Hepatocyte (in vitro differentiated cells): ENCODE results near the gene KRT74. TPM values are rescaled to one million over a fixed set of nuclear protein-coding genes. Genes with fewer than 3 reads are reported as not detected.

Source experiments
- DNase-seq: peaks from one replicate; pipeline ENCODE4 v3.0.0-alpha.2; 2016; ENCODE audit warnings: low spot score
- H2AFZ ChIP-seq: fragments of 200-600 bp; sonication (generic); 2 replicates; pipeline ENCODE4 v1.6.0; 2016; ENCODE audit warnings: antibody characterized with exemption, mild to moderate bottlenecking
- H3K27ac ChIP-seq: fragments of 200-600 bp; sonication (generic); 2 replicates; pipeline ENCODE4 v1.5.1; 2016; ENCODE audit warnings: mild to moderate bottlenecking
- H3K27me3 ChIP-seq: fragments of 200-600 bp; sonication (generic); 2 replicates; pipeline ENCODE4 v1.6.1; 2016
- H3K36me3 ChIP-seq: fragments of 200-600 bp; sonication (generic); replicated peaks from 2 replicates; pipeline ENCODE4 v1.5.1; 2016; ENCODE audit warnings: low read depth; ENCODE audit not compliant: insufficient read depth
- H3K4me1 ChIP-seq: fragments of 200-600 bp; sonication (generic); 2 replicates; pipeline ENCODE4 v1.5.1; 2016; ENCODE audit warnings: mild to moderate bottlenecking, moderate library complexity; ENCODE audit not compliant: insufficient read depth
- H3K4me2 ChIP-seq: fragments of 200-600 bp; sonication (generic); 2 replicates; pipeline ENCODE4 v1.6.0; 2016
- H3K4me3 ChIP-seq: fragments of 200-600 bp; sonication (generic); 2 replicates; pipeline ENCODE4 v1.5.1; 2016; ENCODE audit warnings: mild to moderate bottlenecking
- H3K79me2 ChIP-seq: fragments of 200-600 bp; sonication (generic); 2 replicates; pipeline ENCODE4 v1.6.0; 2017; ENCODE audit warnings: mild to moderate bottlenecking
- H3K9me2 ChIP-seq: fragments of 200-600 bp; sonication (generic); replicated peaks from 2 replicates; pipeline ENCODE4 v1.6.0; 2017; ENCODE audit warnings: mild to moderate bottlenecking; ENCODE audit not compliant: insufficient read depth
- H3K9me3 ChIP-seq: fragments of 200-600 bp; sonication (generic); 2 replicates; pipeline ENCODE4 v1.5.1; 2016; ENCODE audit warnings: low read depth, mild to moderate bottlenecking
- H4K20me1 ChIP-seq: fragments of 200-600 bp; sonication (generic); 2 replicates; pipeline ENCODE4 v1.6.0; 2016; ENCODE audit warnings: mild to moderate bottlenecking; ENCODE audit not compliant: insufficient read depth, poor library complexity, severe bottlenecking
- CTCF ChIP-seq: fragments of 200-600 bp; sonication (generic); IDR thresholded peaks from 2 replicates; pipeline ENCODE4 v1.5.1; 2016; ENCODE audit warnings: antibody characterized with exemption, mild to moderate bottlenecking; ENCODE audit not compliant: poor library complexity
- EZH2 ChIP-seq: fragments of 200-600 bp; sonication (generic); IDR thresholded peaks from 2 replicates; pipeline ENCODE4 v1.6.1; 2016; ENCODE audit warnings: antibody characterized with exemption, mild to moderate bottlenecking, borderline replicate concordance
- EZH2phosphoT487 ChIP-seq: fragments of 200-600 bp; sonication (generic); IDR thresholded peaks from one replicate; pipeline ENCODE4 v1.6.1; 2018; ENCODE audit warnings: antibody characterized with exemption, mild to moderate bottlenecking, low read depth, moderate library complexity; ENCODE audit not compliant: unreplicated experiment, severe bottlenecking
- WGBS: methylation state at CpG from one replicate; pipeline ENCODE4 v1.1.6; 2016; ENCODE audit warnings: low lambda C conversion rate; ENCODE audit errors: missing lambda C conversion rate; 5-methylcytosine and 5-hydroxymethylcytosine counted together
- polyA plus RNA-seq: library from polyadenylated mRNA; unstranded; fragments of >200 nt; fragmentation: Nextera tagmentation; extraction: Ambion mirVana; gene quantifications from 2 replicates; pipeline ENCODE4 v1.2.1, GENCODE V29; 2016
- total RNA-seq: library from RNA; depleted of rRNA; stranded (reverse); fragments of >200 nt; gene quantifications from 2 replicates; pipeline ENCODE4 v1.2.3, GENCODE V29; 2014

KRT74 gene
- total and polyA plus RNA-seq, 2 experiments from 2014 or later: not detected

GRCh38 chr12:52527121-52527800 lies 46.4 kb downstream of the KRT74 start:
- Histone ChIP-seq H3K4me1 (peaks cover 3% of the 10 kb centered on the region), H2AFZ (no peak overlapping the region), H3K79me2 (no peaks in the 10 kb centered on the region), H4K20me1 (no peaks in the 10 kb centered on the region), H3K9me3 (no peaks in the 10 kb centered on the region), H3K27ac (no peak overlapping the region), H3K36me3 (no peaks in the 10 kb centered on the region), H3K4me2 (no peak overlapping the region), H3K9me2 (no peaks in the 10 kb centered on the region), H3K27me3 (no peaks in the 10 kb centered on the region), H3K4me3 (no peak overlapping the region)
- TF ChIP-seq EZH2phosphoT487 (no peak), CTCF (no peak), EZH2 (no peak)
- 68% methylated on average over 4 of the region's 4 CpGs for WGBS
- DNase-seq: no peak

GRCh38 chr12:52526511-52526951 lies 47.1 kb downstream of the KRT74 start:
- Histone ChIP-seq H3K36me3 (no peaks in the 10 kb centered on the region), H3K9me3 (no peaks in the 10 kb centered on the region), H3K4me2 (no peak overlapping the region), H3K9me2 (no peaks in the 10 kb centered on the region), H4K20me1 (no peaks in the 10 kb centered on the region), H3K4me3 (no peak overlapping the region), H3K27ac (no peak overlapping the region), H3K4me1 (peaks cover 11% of the 10 kb centered on the region), H3K79me2 (no peaks in the 10 kb centered on the region), H3K27me3 (no peaks in the 10 kb centered on the region), H2AFZ (no peak overlapping the region)
- no peak for DNase-seq
- 75% methylated on average over 8 of the region's 8 CpGs for WGBS
- TF ChIP-seq EZH2phosphoT487: no peak
- no peak for TF ChIP-seq CTCF
- TF ChIP-seq EZH2: no peak

GRCh38 chr12:52525661-52526499 lies 47.8 kb downstream of the KRT74 start:
- no peak for TF ChIP-seq EZH2phosphoT487
- no peak for TF ChIP-seq EZH2
- TF ChIP-seq CTCF: no peak
- Histone ChIP-seq H3K27ac (no peak overlapping the region), H3K36me3 (no peaks in the 10 kb centered on the region), H3K9me3 (no peaks in the 10 kb centered on the region), H3K4me3 (no peak overlapping the region), H3K9me2 (no peaks in the 10 kb centered on the region), H3K79me2 (no peaks in the 10 kb centered on the region), H4K20me1 (no peaks in the 10 kb centered on the region), H3K27me3 (no peaks in the 10 kb centered on the region), H2AFZ (no peak overlapping the region), H3K4me2 (no peak overlapping the region), H3K4me1 (peaks cover 14% of the 10 kb centered on the region)
- WGBS: 87% methylated on average over 13 of the region's 13 CpGs
- DNase-seq: no peak
